Measurements from ENCODE around the gene RNF11.

Gene RNF11

GRCh38 chr1:51266791-51267190, 30.7 kb downstream of the RNF11 start:
- DNase-seq, result no peak

GRCh38 chr1:51268634-51269033, 32.6 kb downstream of the RNF11 start:
- DNase-seq, result no peak

GRCh38 chr1:51270751-51271150, 34.7 kb downstream of the RNF11 start:
- no peak for DNase-seq

GRCh38 chr1:51272916-51273315, 36.8 kb downstream of the RNF11 start:
- no peak for DNase-seq

GRCh38 chr1:51274676-51275075, 38.6 kb downstream of the RNF11 start:
- no peak for DNase-seq

- DNase-seq, result peak in 1 of 2 experiments; percentile 4
Observed at GRCh38 chr1:51276286-51276685, 40.2 kb downstream of the RNF11 start.

- DNase-seq, result no peak
Observed at GRCh38 chr1:51280321-51280978, 44.4 kb downstream of the RNF11 start.

GRCh38 chr1:51281807-51282206, 45.7 kb downstream of the RNF11 start:
- no peak for DNase-seq

- DNase-seq, result no peak
Observed at GRCh38 chr1:51282605-51283004, 46.5 kb downstream of the RNF11 start.

GRCh38 chr1:51283979-51284378, 47.9 kb downstream of the RNF11 start:
- DNase-seq, result no peak

- DNase-seq, result peak; percentile 18 to 66
Observed at GRCh38 chr1:51284487-51284954, 48.4 kb downstream of the RNF11 start.

- DNase-seq, result no peak
Observed at GRCh38 chr1:51285055-51285454, 49.0 kb downstream of the RNF11 start.

- no peak for DNase-seq
Observed at GRCh38 chr1:51287966-51288365, 51.9 kb downstream of the RNF11 start.

GRCh38 chr1:51288578-51288977, 52.5 kb downstream of the RNF11 start:
- DNase-seq, result no peak

- no peak for DNase-seq
Observed at GRCh38 chr1:51289676-51290488, 53.8 kb downstream of the RNF11 start.

GRCh38 chr1:51290489-51290847, 54.4 kb downstream of the RNF11 start:
- no peak for DNase-seq

GRCh38 chr1:51293898-51294515, 57.9 kb downstream of the RNF11 start:
- no peak for DNase-seq

- DNase-seq, result no peak
Observed at GRCh38 chr1:51294566-51295184, 58.6 kb downstream of the RNF11 start.

GRCh38 chr1:51295926-51296325, 59.9 kb downstream of the RNF11 start:
- no peak for DNase-seq

GRCh38 chr1:51296383-51297357, 60.6 kb downstream of the RNF11 start:
- peak; percentile 63 to 78 for DNase-seq

- no peak for DNase-seq
Observed at GRCh38 chr1:51297401-51298321, 61.6 kb downstream of the RNF11 start.

Data from NCI-H187 (cell line).